MM.1S (cell line): ENCODE data around the gene CFAP46.

Experiments
- DNase-seq: peaks from one replicate; pipeline ENCODE4 v3.0.0-alpha.2; 2015
- H2AFZ ChIP-seq: fragments of 300-600 bp; sonication (generic); 2 replicates; pipeline ENCODE4 v1.6.0; 2016; ENCODE audit warnings: antibody characterized with exemption, low read length
- H3F3A ChIP-seq: fragments of 300-600 bp; sonication (generic); 2 replicates; pipeline ENCODE4 v1.6.1; 2016; ENCODE audit warnings: mild to moderate bottlenecking, antibody characterized with exemption, low read length, moderate library complexity, mixed read lengths; ENCODE audit not compliant: insufficient read depth
- H3K27ac ChIP-seq: fragments of 300-600 bp; sonication (generic); 2 replicates; pipeline ENCODE4 v1.5.1; 2016; ENCODE audit warnings: mild to moderate bottlenecking, low read length
- H3K27me3 ChIP-seq: fragments of 300-600 bp; sonication (generic); replicated peaks from 2 replicates; pipeline ENCODE4 v1.6.0; 2016; ENCODE audit warnings: low read length; ENCODE audit not compliant: insufficient read depth
- H3K36me3 ChIP-seq: fragments of 300-600 bp; sonication (generic); replicated peaks from 2 replicates; pipeline ENCODE4 v1.6.1; 2016; ENCODE audit warnings: mild to moderate bottlenecking, low read length, mixed read lengths; ENCODE audit not compliant: insufficient read depth
- H3K4me1 ChIP-seq: fragments of 300-600 bp; sonication (generic); 2 replicates; pipeline ENCODE4 v1.6.1; 2016; ENCODE audit warnings: low read length, mixed read lengths
- H3K4me2 ChIP-seq: fragments of 300-600 bp; sonication (generic); 2 replicates; pipeline ENCODE4 v1.6.0; 2016; ENCODE audit warnings: low read depth, low read length
- H3K4me3 ChIP-seq: fragments of 300-600 bp; sonication (generic); 2 replicates; pipeline ENCODE4 v1.5.1; 2016; ENCODE audit warnings: low read length, mixed read lengths
- H3K79me2 ChIP-seq: fragments of 300-600 bp; sonication (generic); 2 replicates; pipeline ENCODE4 v1.6.1; 2016; ENCODE audit warnings: mixed run types, low read length, mixed read lengths
- H3K9ac ChIP-seq: fragments of 300-600 bp; sonication (generic); 2 replicates; pipeline ENCODE4 v1.6.1; 2016; ENCODE audit warnings: low read length, mixed read lengths
- H3K9me2 ChIP-seq: fragments of 300-600 bp; sonication (generic); replicated peaks from 2 replicates; pipeline ENCODE4 v1.6.1; 2016; ENCODE audit warnings: mild to moderate bottlenecking, low read length, mixed read lengths; ENCODE audit not compliant: insufficient read depth
- H3K9me3 ChIP-seq: fragments of 300-600 bp; sonication (generic); replicated peaks from 2 replicates; pipeline ENCODE4 v1.6.1; 2016; ENCODE audit warnings: mild to moderate bottlenecking, low read length, mixed read lengths; ENCODE audit not compliant: insufficient read depth
- H4K20me1 ChIP-seq: fragments of 300-600 bp; sonication (generic); 2 replicates; pipeline ENCODE4 v1.6.1; 2016; ENCODE audit warnings: mild to moderate bottlenecking, low read length, moderate library complexity, mixed read lengths; ENCODE audit not compliant: insufficient read depth
- EZH2 ChIP-seq: fragments of 300-600 bp; sonication (generic); optimal IDR thresholded peaks from 2 replicates; pipeline ENCODE3; 2017; ENCODE audit warnings: low read depth, mild to moderate bottlenecking, antibody characterized with exemption, low read length, mixed read lengths
- EZH2phosphoT487 ChIP-seq: fragments of 300-600 bp; sonication (generic); IDR thresholded peaks from 2 replicates; pipeline ENCODE4 v1.6.1; 2018; ENCODE audit warnings: antibody characterized with exemption, low read length
- TF ChIP-seq, protein P1 (sequence below): fragments of 300-600 bp; sonication (generic); IDR thresholded peaks from 2 replicates; pipeline ENCODE4 v1.5.1; 2016; ENCODE audit warnings: antibody characterized with exemption, low read length, mixed read lengths

The CFAP46 gene

GRCh38 chr10:132847416-132847777 lies 95.0 kb downstream of the CFAP46 start:
- no peaks in the 10 kb centered on the region for H3K36me3 ChIP-seq
- H3K9me3 ChIP-seq: no peaks in the 10 kb centered on the region
- no peak overlapping the region for H2AFZ ChIP-seq
- no peaks in the 10 kb centered on the region for H3F3A ChIP-seq
- no peaks in the 10 kb centered on the region for H3K9me2 ChIP-seq
- no peaks in the 10 kb centered on the region for H3K4me1 ChIP-seq
- H4K20me1 ChIP-seq: no peaks in the 10 kb centered on the region
- no peak overlapping the region for H3K4me2 ChIP-seq
- no peak overlapping the region for H3K27ac ChIP-seq
- DNase-seq: no peak
- H3K9ac ChIP-seq: no peak overlapping the region
- no peaks in the 10 kb centered on the region for H3K79me2 ChIP-seq
- peaks cover 24% of the 10 kb centered on the region for H3K27me3 ChIP-seq
- H3K4me3 ChIP-seq: no peak overlapping the region
- TF ChIP-seq, protein P1, sequence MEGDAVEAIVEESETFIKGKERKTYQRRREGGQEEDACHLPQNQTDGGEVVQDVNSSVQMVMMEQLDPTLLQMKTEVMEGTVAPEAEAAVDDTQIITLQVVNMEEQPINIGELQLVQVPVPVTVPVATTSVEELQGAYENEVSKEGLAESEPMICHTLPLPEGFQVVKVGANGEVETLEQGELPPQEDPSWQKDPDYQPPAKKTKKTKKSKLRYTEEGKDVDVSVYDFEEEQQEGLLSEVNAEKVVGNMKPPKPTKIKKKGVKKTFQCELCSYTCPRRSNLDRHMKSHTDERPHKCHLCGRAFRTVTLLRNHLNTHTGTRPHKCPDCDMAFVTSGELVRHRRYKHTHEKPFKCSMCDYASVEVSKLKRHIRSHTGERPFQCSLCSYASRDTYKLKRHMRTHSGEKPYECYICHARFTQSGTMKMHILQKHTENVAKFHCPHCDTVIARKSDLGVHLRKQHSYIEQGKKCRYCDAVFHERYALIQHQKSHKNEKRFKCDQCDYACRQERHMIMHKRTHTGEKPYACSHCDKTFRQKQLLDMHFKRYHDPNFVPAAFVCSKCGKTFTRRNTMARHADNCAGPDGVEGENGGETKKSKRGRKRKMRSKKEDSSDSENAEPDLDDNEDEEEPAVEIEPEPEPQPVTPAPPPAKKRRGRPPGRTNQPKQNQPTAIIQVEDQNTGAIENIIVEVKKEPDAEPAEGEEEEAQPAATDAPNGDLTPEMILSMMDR: no peak
- no peak for TF ChIP-seq EZH2phosphoT487
- TF ChIP-seq EZH2: no peak

DNA sequence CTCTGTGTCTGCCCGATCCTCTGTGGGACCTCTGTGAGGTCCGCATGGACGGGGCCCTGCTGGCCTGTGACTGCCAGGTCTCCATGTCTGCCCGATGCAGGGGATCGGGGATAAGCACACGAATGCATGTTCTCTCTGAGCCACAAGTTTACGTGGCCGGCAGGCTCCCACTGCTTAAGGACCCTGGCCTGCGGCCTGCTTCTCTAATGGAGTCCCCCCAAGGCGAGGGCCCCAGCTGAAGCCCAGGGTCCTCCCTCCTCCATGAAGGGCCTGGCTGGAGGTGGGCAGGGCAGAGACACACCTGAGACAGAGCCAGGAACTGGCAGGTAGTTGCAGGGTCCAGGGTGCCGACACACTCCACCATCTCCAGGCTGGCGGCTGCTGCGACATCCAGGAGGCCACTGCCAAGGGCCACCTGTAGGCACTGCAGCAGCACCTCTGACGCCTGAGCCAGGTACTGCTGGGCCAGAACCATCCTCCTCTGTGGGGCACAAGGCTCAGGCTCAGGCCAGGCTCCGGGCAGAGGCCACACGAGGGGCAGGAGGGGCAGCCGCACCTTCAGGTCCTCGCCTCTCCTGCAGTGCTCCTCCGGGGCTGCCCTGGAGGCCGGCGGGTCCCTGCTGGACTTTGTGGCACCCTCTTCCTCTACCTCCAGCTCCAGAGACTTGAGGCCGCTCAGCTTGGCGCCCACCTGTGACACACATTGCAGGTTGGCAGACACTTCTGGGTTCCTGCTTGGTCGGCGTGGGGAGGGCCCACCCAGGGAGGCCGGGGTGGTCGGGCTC lies 95.5 kb downstream of the CFAP46 start:
- Histone ChIP-seq H3K4me2 (no peak overlapping the region), H2AFZ (no peak overlapping the region), H3K36me3 (no peaks in the 10 kb centered on the region), H3K9ac (no peak overlapping the region), H3K4me3 (no peak overlapping the region), H3K9me2 (no peaks in the 10 kb centered on the region), H3F3A (no peaks in the 10 kb centered on the region), H3K79me2 (no peaks in the 10 kb centered on the region), H3K4me1 (no peaks in the 10 kb centered on the region), H3K27me3 (peaks cover 22% of the 10 kb centered on the region), H4K20me1 (no peaks in the 10 kb centered on the region), H3K27ac (no peak overlapping the region), H3K9me3 (no peaks in the 10 kb centered on the region)
- TF ChIP-seq EZH2: no peak
- no peak for DNase-seq

GRCh38 chr10:132845780-132846595 lies 96.4 kb downstream of the CFAP46 start:
- no peaks in the 10 kb centered on the region for H3K79me2 ChIP-seq
- no peaks in the 10 kb centered on the region for H3K9me3 ChIP-seq
- H3K27me3 ChIP-seq: peaks cover 21% of the 10 kb centered on the region
- no peak overlapping the region for H3K4me3 ChIP-seq
- H3K4me2 ChIP-seq: no peak overlapping the region
- no peaks in the 10 kb centered on the region for H3K4me1 ChIP-seq
- no peaks in the 10 kb centered on the region for H3K9me2 ChIP-seq
- H3F3A ChIP-seq: no peaks in the 10 kb centered on the region
- DNase-seq: no peak
- no peak overlapping the region for H3K9ac ChIP-seq
- H3K36me3 ChIP-seq: no peaks in the 10 kb centered on the region
- H4K20me1 ChIP-seq: no peaks in the 10 kb centered on the region
- no peak overlapping the region for H3K27ac ChIP-seq
- H2AFZ ChIP-seq: no peak overlapping the region
- TF ChIP-seq, protein P1: no peak
- TF ChIP-seq EZH2phosphoT487 (no peak), EZH2 (no peak)
